Measurements from ENCODE around the gene SUN3. TPM values are rescaled to one million over a fixed set of nuclear protein-coding genes. Genes with fewer than 3 reads are reported as not detected.

The SUN3 gene
- total and polyA plus RNA-seq, 2 of the 4 experiments (the other 2 are of a cell fraction), result not detected

- POLR2A ChIA-PET (ENCODE audit: unreplicated experiment), result no interaction called here
- no CpG with 5 or more reads among the region's 1 CpG for WGBS, 2 experiments (ENCODE audit: extremely low coverage in 2 of 2, insufficient read length in 1 of 2)
Measured at GRCh38 chr7:48077423-48077822, 48.5 kb upstream of the SUN3 start.

More at GRCh38 chr7:48077423-48077822, 48.5 kb upstream of the SUN3 start:
- BruUV-seq (replicated peaks), result no TSS peak
- Histone ChIP-seq H3K36me3 (ENCODE audit: control insufficient read depth, insufficient read depth, low read length) (no peaks in the 10 kb centered on the region), H4K91ac (ENCODE audit: insufficient read depth, low read depth, low read length) (no peak overlapping the region), H3K4me2 (ENCODE audit: low read depth, low read length) (no peak overlapping the region), H4K5ac (ENCODE audit: low read depth, low read length) (no peak overlapping the region), H2BK15ac (ENCODE audit: low read depth, low read length) (no peak overlapping the region), H3K27ac (ENCODE audit: insufficient read depth, low read length) (no peak overlapping the region), H2AFZ (replicated peaks; ENCODE audit: low read length, poor library complexity) (no peak overlapping the region), H2AK5ac (ENCODE audit: low read depth, low read length) (no peak overlapping the region), H3K56ac (ENCODE audit: extremely low read depth, insufficient read depth, low read length) (no peak overlapping the region), H3K23ac (ENCODE audit: low read depth, low read length) (no peak overlapping the region), H3K9ac (ENCODE audit: low read depth, low read length) (no peak overlapping the region), H3K27me3 (ENCODE audit: control insufficient read depth, insufficient read depth, low read length) (no peaks in the 10 kb centered on the region), H3K4me1 (ENCODE audit: control insufficient read depth, insufficient read depth, low read length) (no peaks in the 10 kb centered on the region), H4K20me1 (ENCODE audit: insufficient read depth, low read length) (no peaks in the 10 kb centered on the region), H3K18ac (ENCODE audit: low read depth, low read length) (no peak overlapping the region), H2BK20ac (ENCODE audit: low read depth, low read length) (no peak overlapping the region), H4K8ac (ENCODE audit: low read depth in 2 of 2, low read length in 2 of 2) (no peak overlapping the region), H2AK9ac (replicated peaks; ENCODE audit: low read depth, low read length, poor library complexity) (no peak overlapping the region), H2BK120ac (ENCODE audit: low read depth, low read length) (no peak overlapping the region), H3K14ac (replicated peaks; ENCODE audit: low read depth, low read length) (no peak overlapping the region), H3K9me3 (ENCODE audit: control insufficient read depth, insufficient read depth, low read length) (no peaks in the 10 kb centered on the region), H3K4ac (ENCODE audit: low read depth, low read length) (no peak overlapping the region), H3K79me1 (ENCODE audit: low read depth in 1 of 2, low read length in 2 of 2) (no peaks in the 10 kb centered on the region), H3K4me3 (ENCODE audit: insufficient read depth, low read depth, low read length) (no peak overlapping the region), H2BK5ac (ENCODE audit: low read depth, low read length, poor library complexity, severe bottlenecking) (no peak overlapping the region), H3K9me1 (ENCODE audit: insufficient read depth, low read length) (no peaks in the 10 kb centered on the region)
- in situ Hi-C loops (cut with MboI; ENCODE audit: low sequenced_read_pairs) (no loop called here), intact Hi-C loops (cut with micrococcal nuclease) (no loop called here), dilution Hi-C loops (cut with HindIII; ENCODE audit: low sequenced_read_pairs, unreplicated experiment) (no loop called here)
- CTCF ChIA-PET, result interaction anchor here (0.5 to 1.1 kb wide), 2 partner anchors 57 to 68 kb away, joined by 3 read pairs; no protein-coding TSS in a partner anchor
- ATAC-seq (ENCODE audit: low read depth), result no peak
- TF ChIP-seq FOS (IDR thresholded peaks at IDR 0.05; ENCODE audit: low read depth, low read length), result no peak
- TF ChIP-seq BHLHE40 (IDR thresholded peaks at IDR 0.05; ENCODE audit: low read depth, low read length), result no peak
- no peak for TF ChIP-seq MAZ (IDR thresholded peaks at IDR 0.05; ENCODE audit: borderline replicate concordance, low read depth, low read length)
- no peak for TF ChIP-seq SMC3 (IDR thresholded peaks at IDR 0.05; ENCODE audit: low read depth, low read length)
- TF ChIP-seq, protein P1, sequence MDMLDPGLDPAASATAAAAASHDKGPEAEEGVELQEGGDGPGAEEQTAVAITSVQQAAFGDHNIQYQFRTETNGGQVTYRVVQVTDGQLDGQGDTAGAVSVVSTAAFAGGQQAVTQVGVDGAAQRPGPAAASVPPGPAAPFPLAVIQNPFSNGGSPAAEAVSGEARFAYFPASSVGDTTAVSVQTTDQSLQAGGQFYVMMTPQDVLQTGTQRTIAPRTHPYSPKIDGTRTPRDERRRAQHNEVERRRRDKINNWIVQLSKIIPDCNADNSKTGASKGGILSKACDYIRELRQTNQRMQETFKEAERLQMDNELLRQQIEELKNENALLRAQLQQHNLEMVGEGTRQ (IDR thresholded peaks at IDR 0.05; ENCODE audit: low read depth, low read length), result no peak
- DNase-seq, result no peak
